OCI-LY1 (cell line): ENCODE results near the gene PCDHGA1.
"Not testable (repeated sequence)": the region's sequence is repeated elsewhere in the genome, so short reads cannot be mapped to it uniquely, and the experiment has no call there.

Experiments used
- EZH2 ChIP-seq: fragments of 200-600 bp; sonication (generic), shearing (Covaris generic); IDR thresholded peaks from 2 replicates; pipeline ENCODE4 v1.8.0; 2017; ENCODE audit warnings: borderline replicate concordance, mixed run types, mild to moderate bottlenecking, antibody characterized with exemption, low read length, moderate library complexity, mixed read lengths
- TF ChIP-seq, protein P1 (sequence below): fragments of 200-600 bp; sonication (generic), shearing (Covaris generic); IDR thresholded peaks from 2 replicates; pipeline ENCODE4 v1.5.1; 2017; ENCODE audit warnings: mild to moderate bottlenecking, antibody characterized with exemption, low read length, moderate library complexity, mixed read lengths

DNA sequence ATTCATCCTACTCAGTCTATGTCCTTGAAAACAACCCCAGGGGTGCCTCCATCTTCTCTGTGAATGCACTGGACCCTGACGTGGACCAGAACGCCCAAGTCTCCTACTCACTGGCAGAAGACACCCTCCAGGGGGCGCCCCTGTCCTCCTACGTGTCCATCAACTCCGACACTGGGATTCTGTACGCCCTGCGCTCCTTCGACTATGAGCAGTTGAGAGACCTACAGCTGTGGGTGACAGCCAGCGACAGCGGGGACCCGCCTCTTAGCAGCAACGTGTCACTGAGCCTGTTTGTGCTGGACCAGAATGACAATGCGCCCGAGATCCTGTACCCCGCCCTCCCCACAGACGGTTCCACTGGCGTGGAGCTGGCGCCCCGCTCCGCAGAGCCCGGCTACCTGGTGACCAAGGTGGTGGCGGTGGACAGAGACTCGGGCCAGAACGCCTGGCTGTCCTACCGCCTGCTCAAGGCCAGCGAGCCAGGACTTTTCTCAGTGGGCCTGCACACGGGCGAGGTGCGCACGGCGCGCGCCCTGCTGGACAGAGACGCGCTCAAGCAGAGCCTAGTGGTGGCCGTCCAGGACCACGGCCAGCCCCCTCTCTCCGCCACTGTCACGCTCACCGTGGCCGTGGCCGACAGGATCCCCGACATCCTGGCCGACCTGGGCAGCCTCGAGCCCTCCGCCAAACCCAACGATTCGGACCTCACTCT lies 45.3 kb downstream of the PCDHGA1 start:
- TF ChIP-seq, protein P1, sequence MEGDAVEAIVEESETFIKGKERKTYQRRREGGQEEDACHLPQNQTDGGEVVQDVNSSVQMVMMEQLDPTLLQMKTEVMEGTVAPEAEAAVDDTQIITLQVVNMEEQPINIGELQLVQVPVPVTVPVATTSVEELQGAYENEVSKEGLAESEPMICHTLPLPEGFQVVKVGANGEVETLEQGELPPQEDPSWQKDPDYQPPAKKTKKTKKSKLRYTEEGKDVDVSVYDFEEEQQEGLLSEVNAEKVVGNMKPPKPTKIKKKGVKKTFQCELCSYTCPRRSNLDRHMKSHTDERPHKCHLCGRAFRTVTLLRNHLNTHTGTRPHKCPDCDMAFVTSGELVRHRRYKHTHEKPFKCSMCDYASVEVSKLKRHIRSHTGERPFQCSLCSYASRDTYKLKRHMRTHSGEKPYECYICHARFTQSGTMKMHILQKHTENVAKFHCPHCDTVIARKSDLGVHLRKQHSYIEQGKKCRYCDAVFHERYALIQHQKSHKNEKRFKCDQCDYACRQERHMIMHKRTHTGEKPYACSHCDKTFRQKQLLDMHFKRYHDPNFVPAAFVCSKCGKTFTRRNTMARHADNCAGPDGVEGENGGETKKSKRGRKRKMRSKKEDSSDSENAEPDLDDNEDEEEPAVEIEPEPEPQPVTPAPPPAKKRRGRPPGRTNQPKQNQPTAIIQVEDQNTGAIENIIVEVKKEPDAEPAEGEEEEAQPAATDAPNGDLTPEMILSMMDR: not testable (repeated sequence)
- TF ChIP-seq EZH2: not testable (repeated sequence)
